Measurements from ENCODE around the gene CLDN6. TPM values are rescaled to one million over a fixed set of nuclear protein-coding genes. Genes with fewer than 3 reads are reported as not detected.

CLDN6 gene
- total and polyA plus RNA-seq, 2 of the 13 experiments (the other 11 are each of a cell fraction or from before 2014, with no cell fraction given) = 5.9 to 7.6 TPM

GRCh38 chr16:3003582-3004270 lies 14.3 kb downstream of the CLDN6 start (continued):
- no peak for TF ChIP-seq TAF1 (CRISPR knock-in tag; IDR thresholded peaks at IDR 0.05)
- 0 out of 2 replicates have a peak, but pooled peaks have one; percentile 46 for TF ChIP-seq ARNTL (CRISPR knock-in tag; IDR thresholded peaks at IDR 0.05)
- no peak for TF ChIP-seq ZBTB1 (CRISPR knock-in tag; IDR thresholded peaks at IDR 0.05; ENCODE audit: borderline replicate concordance)
- peak; percentile 75; the same call in 1 of the 2 replicates for TF ChIP-seq E2F5 (CRISPR knock-in tag; conservative IDR thresholded peaks at IDR 0.05)
- no peak for TF ChIP-seq ELF3 (CRISPR knock-in tag; IDR thresholded peaks at IDR 0.05)
- no peak for TF ChIP-seq TOPORS (CRISPR knock-in tag; IDR thresholded peaks at IDR 0.05)
- no peak for TF ChIP-seq ZBTB25 (CRISPR knock-in tag; IDR thresholded peaks at IDR 0.05)
- no peak for TF ChIP-seq FOXK2 (IDR thresholded peaks at IDR 0.05)
- TF ChIP-seq AKAP8 (CRISPR knock-in tag; IDR thresholded peaks at IDR 0.05) = 0 out of 2 replicates have a peak, but pooled peaks have one; percentile 21
- no peak for TF ChIP-seq ATM (IDR thresholded peaks at IDR 0.05; ENCODE audit: borderline replicate concordance)
- TF ChIP-seq KLF11 (CRISPR knock-in tag; IDR thresholded peaks at IDR 0.05) = 0 out of 2 replicates have a peak, but pooled peaks have one; percentile 55
- TF ChIP-seq ZNF318 (CRISPR knock-in tag; IDR thresholded peaks at IDR 0.05) = no peak
- no peak for TF ChIP-seq PRDM15 (CRISPR knock-in tag; IDR thresholded peaks at IDR 0.05)
